HG02938 (cell line): ENCODE data around the gene TMPRSS9.

Experiments
- ATAC-seq: cut with Tn5 transposase; IDR thresholded peaks from one replicate; pipeline ENCODE4 v1.9.1; 2021; ENCODE audit warnings: mild to moderate bottlenecking, moderate library complexity; ENCODE audit not compliant: unreplicated experiment

TMPRSS9 gene

GRCh38 chr19:2431318-2432055, 71.4 kb downstream of the TMPRSS9 start:
- ATAC-seq, result no peak

DNA sequence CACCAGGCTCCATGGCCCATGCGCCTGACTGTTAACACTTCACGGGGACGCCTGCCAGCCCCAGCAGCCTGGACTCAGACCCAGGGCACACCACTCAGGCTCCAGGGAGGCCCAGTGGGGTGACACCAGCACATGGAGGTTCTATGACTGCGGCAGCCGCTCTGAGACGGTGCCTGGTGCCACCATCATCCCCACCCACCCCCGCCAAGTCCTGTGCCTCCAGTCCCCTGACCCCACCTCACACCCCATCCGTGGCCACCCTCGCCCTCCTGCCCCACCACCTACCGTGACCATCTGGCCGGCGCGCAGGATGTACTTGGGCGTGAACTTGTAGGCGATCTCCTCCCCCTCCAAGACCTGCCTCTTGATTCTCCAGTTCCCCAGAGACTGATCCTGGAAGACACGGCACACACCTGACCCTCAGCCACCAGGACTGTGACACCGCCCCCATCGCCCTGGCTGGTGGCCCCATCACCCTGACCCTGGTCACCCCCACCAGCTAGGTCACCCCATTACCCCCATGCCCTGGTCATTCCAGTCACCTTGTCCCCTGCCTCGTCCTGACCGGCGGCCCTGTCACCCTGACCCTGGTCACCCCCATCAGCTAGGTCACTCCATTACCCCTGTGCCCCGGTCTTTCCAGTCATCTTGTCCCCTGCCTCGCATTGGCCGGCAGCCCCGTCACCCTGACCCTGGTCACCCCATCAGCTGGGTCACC, 72.2 kb downstream of the TMPRSS9 start:
- no peak for ATAC-seq

- no peak for ATAC-seq
Measured at GRCh38 chr19:2433854-2434253, 73.8 kb downstream of the TMPRSS9 start.

DNA sequence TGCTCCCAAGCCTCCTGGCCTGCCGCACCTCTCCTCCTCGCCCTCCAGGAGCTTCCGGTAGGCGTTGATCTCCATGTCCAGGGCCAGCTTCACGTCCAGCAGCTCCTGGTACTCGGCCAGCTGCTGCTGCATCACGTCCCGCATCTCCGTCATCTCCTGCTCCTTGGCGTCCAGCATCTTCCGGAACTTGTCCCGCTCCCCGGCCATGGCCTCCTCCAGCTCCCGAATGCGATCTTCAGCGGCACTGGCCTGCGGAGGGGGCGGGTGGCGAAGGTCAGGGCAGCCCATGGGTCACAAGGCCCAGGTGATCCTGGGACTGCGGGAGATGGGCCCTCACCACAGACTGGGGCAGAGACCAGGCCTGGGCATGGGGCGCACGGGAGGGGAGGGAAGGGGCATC, 74.2 kb downstream of the TMPRSS9 start:
- no peak for ATAC-seq

DNA sequence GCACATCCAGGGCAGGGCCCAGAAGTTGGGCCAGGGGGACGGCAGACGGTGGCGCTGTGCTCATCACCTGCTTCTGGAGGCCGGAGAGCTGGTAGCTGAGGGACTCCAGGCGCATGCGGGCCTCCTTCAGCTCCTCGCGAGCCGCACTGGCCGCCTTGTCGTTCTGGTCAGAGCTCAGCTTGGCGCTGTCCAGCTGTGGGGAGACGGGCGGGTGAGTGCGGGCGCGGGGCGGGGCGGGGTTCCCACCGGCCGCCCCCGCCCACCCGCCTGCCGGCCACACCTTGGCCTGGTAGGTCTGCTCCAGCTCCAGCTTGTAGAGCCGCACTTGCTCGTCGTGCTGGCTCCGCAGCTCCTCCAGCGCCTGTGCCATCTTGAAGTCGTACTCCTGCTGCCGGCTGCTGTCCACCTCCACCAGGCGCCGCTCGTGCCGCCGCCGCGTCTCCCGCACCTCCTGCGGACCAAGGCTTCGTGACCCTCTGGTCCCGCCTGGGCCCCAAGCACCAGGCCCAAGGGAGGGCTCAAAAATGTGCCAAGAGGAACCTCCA, 74.7 kb downstream of the TMPRSS9 start:
- ATAC-seq, result no peak

DNA sequence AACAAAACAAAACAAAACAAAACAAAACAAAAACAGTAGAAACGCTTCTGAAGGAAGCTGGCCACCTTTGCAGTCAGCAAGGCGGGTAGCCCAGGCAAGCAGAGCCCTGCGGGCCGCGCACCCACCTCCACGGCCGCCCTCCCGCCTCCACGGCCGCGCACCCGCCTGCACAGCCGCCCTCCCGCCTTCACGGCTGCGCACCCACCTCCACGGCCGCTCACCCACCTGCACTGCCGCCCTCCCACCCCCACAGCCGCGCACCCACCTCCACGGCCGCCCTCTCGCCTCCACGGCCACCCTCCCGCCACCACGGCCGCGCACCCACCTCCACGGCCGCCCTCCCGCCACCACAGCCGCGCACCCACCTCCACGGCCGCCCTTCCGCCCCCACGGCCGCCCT, 76.3 kb downstream of the TMPRSS9 start:
- no peak for ATAC-seq

- no peak for ATAC-seq
Measured at GRCh38 chr19:2436926-2437325, 76.9 kb downstream of the TMPRSS9 start.

GRCh38 chr19:2438178-2438577, 78.1 kb downstream of the TMPRSS9 start:
- no peak for ATAC-seq

DNA sequence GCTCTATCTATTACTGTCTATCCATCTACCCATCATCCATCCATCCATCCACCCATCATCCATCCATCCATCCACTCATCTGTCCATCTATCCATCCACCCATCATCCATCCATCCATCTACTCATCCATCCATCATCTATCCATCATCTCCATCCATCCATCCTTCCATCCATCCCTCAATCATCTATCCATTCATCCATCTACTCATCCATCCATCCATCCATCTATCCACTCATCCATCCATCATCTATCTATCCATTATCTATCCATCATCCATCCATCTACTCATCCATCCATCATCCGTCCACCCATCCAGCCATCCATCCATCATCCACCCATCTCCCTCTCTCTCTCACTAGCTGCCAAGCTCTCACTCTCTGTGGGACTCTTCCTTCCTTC, 80.5 kb downstream of the TMPRSS9 start:
- ATAC-seq, result no peak

DNA sequence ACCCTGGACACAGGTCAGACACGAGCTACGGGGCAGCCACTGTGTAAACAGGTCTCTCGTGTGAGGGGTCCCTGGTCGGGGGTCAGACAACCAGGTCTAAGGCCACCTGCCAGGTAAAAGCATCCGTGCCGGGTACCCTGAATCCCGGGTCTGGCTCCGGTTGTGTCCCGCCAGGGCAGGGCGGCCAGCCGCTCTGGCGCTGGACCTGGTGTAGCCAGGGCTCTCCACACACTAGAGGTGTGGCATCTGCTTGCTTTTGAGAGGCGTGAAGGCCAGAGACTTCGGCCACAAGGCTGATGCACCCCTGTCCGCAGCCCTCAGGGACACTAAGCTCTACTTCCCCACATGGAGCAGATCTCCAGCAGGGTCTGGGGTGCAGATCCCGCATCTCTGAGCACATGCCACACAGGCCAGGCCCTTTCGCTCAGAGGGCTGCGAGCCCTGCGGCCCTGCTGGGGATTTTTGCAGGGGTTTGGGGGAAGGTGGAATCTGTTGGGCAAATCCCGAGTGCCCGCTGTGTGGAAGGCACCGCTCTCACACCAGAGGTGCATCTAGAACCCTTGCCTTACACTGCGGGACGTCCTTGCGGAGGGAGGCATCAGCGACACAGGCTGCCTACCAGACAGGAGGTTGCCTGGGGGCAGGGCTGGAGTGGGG, 81.2 kb downstream of the TMPRSS9 start:
- no peak for ATAC-seq

- no peak for ATAC-seq
Measured at GRCh38 chr19:2443116-2443784, 83.2 kb downstream of the TMPRSS9 start.

DNA sequence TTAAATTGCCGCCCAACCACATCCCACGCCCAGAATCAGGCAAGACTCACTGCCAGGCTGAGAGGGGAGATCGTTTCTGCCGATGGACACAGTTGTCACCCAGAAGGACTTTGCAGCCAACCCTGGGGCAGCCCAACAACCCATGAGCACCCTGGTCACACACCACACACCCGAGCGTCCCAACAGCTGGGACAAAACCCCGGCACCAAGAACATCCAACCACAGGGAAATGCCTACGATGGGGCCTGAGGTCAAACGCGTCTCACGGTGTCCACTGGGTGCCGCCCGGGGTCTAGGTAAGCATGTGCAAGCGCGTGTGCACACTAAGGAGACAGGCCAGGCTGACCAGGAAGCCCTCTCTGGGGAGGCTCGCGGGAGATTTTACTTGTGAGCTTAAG, 83.7 kb downstream of the TMPRSS9 start:
- ATAC-seq, result no peak

GRCh38 chr19:2444251-2445002, 84.4 kb downstream of the TMPRSS9 start:
- ATAC-seq, result no peak

GRCh38 chr19:2446381-2446780, 86.3 kb downstream of the TMPRSS9 start:
- ATAC-seq, result no peak

- no peak for ATAC-seq
Measured at GRCh38 chr19:2449019-2449418, 89.0 kb downstream of the TMPRSS9 start.

- ATAC-seq, result no peak
Measured at GRCh38 chr19:2451138-2451537, 91.1 kb downstream of the TMPRSS9 start.

DNA sequence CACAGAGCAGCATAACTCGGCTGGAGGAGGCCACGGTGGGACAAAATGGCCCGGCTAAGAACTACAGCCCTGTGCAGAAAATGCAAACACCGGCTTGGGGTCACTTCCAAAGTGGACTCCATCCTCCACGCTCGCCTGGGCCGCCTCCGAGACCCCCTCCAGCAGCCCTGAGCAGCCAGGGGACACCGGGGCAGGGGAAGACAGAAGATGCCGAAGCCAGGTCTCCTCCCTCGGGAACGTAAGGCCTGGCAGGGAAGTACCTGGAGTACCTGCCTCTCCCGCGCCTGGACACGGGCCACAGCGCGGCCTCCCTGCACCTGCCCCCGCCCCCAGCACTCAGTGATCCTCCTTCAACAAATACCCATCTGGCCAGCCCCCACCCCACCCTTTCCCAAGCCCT, 91.7 kb downstream of the TMPRSS9 start:
- no peak for ATAC-seq

- no peak for ATAC-seq
Measured at GRCh38 chr19:2453431-2454025, 93.5 kb downstream of the TMPRSS9 start.

- ATAC-seq, result no peak
Measured at GRCh38 chr19:2454199-2454961, 94.3 kb downstream of the TMPRSS9 start.
